22Rv1 (cell line): ENCODE measurements around the gene TMEM45B.

ENCODE experiments used
- CTCF ChIP-seq: fragments of 450-650 bp; IDR thresholded peaks from 2 replicates; pipeline ENCODE4 v1.5.1; 2017; ENCODE audit warnings: mild to moderate bottlenecking
- ZFX ChIP-seq: fragments of 450-650 bp; IDR thresholded peaks from 2 replicates; pipeline ENCODE4 v1.6.1; 2017; ENCODE audit warnings: antibody characterized with exemption, borderline replicate concordance

GRCh38 chr11:129788278-129788677, 27.4 kb upstream of the TMEM45B start:
- no peak for TF ChIP-seq CTCF
- TF ChIP-seq ZFX: no peak
